ENCODE data around the gene ZNF385A. TPM values are rescaled to one million over a fixed set of nuclear protein-coding genes. Genes with fewer than 3 reads are reported as not detected.

Gene ZNF385A
- total and polyA plus RNA-seq, 2 of the 4 experiments (the other 2 are of a cell fraction) = 0.36 to 2.5 TPM

DNA sequence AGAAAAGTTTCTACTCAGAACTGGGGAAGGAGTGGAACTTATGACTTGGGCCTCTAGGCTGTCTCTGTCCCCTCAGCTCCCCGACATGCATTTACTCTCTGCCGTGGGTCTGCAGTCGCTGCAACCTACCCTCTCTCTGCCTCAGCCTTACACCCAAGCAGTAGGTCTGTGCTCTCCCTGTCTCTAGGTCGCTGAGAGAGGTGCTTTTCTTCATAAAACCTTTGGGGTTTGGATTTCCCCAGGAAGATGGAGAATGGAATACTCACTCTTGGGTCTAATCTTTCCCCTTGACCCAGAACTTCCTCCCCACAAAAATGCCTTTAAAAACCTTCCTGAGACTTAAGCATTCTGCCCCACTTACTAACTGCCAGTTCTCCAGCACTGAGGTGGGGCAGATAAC, 33.2 kb downstream of the ZNF385A start:
- no peaks in the 10 kb centered on the region for H4K20me1 ChIP-seq (ENCODE audit: insufficient read depth, low read length)
- no peaks in the 10 kb centered on the region for H3K27me3 ChIP-seq (ENCODE audit: control insufficient read depth, insufficient read depth, low read length)
- intact Hi-C loops (cut with micrococcal nuclease) (no loop called here), dilution Hi-C loops (cut with HindIII; ENCODE audit: low sequenced_read_pairs, unreplicated experiment) (no loop called here), in situ Hi-C loops (cut with MboI; ENCODE audit: low sequenced_read_pairs) (no loop called here)
- ChIA-PET POLR2A (ENCODE audit: unreplicated experiment) (no interaction called here), CTCF (interaction anchor here (0.8 kb wide), 1 partner anchor 10 kb away, joined by 3 read pairs; no protein-coding TSS in a partner anchor)
- TF ChIP-seq RAD21 (IDR thresholded peaks at IDR 0.05; ENCODE audit: low read length) (no peak), NFE2L2 (IDR thresholded peaks at IDR 0.05; ENCODE audit: low read depth, low read length) (no peak), RFX5 (IDR thresholded peaks at IDR 0.05; ENCODE audit: low read depth, low read length) (no peak)
- no peak overlapping the region for H4K91ac ChIP-seq (ENCODE audit: insufficient read depth, low read depth, low read length)
- peaks cover 8% of the 10 kb centered on the region; the same call in 1 of the 2 replicates for H3K9me1 ChIP-seq (ENCODE audit: insufficient read depth, low read length)
- peaks cover 21% of the 10 kb centered on the region for H3K4me1 ChIP-seq (ENCODE audit: control insufficient read depth, insufficient read depth, low read length)
- H3K4me3 ChIP-seq (ENCODE audit: insufficient read depth, low read depth, low read length) = no peak overlapping the region
- H3K36me3 ChIP-seq (ENCODE audit: control insufficient read depth, insufficient read depth, low read length) = peaks cover 40% of the 10 kb centered on the region
- ATAC-seq (ENCODE audit: low read depth) (no peak), DNase-seq (no peak)
- H3K4me2 ChIP-seq (ENCODE audit: low read depth, low read length) = no peak overlapping the region
- H3K27ac ChIP-seq (ENCODE audit: insufficient read depth, low read length) = no peak overlapping the region
- no peak overlapping the region for H4K5ac ChIP-seq (ENCODE audit: low read depth, low read length)
- no peaks in the 10 kb centered on the region for H3K9me3 ChIP-seq (ENCODE audit: control insufficient read depth, insufficient read depth, low read length)
- H4K8ac ChIP-seq (ENCODE audit: low read depth in 2 of 2, low read length in 2 of 2) = no peak overlapping the region; a peak in 1 of 4 replicates
- no peak overlapping the region for H3K14ac ChIP-seq (replicated peaks; ENCODE audit: low read depth, low read length)
- no peak overlapping the region for H2AFZ ChIP-seq (replicated peaks; ENCODE audit: low read length, poor library complexity)
- no peak overlapping the region for H3K56ac ChIP-seq (ENCODE audit: extremely low read depth, insufficient read depth, low read length)
- no peak overlapping the region for H2BK5ac ChIP-seq (ENCODE audit: low read depth, low read length, poor library complexity, severe bottlenecking)
- no peak overlapping the region for H3K23ac ChIP-seq (ENCODE audit: low read depth, low read length)
- WGBS, 2 experiments (ENCODE audit: extremely low coverage in 2 of 2, insufficient read length in 1 of 2) = no CpG with 5 or more reads among the region's 4 CpGs
- H2AK5ac ChIP-seq (ENCODE audit: low read depth, low read length) = no peak overlapping the region
- no peak overlapping the region for H2BK15ac ChIP-seq (ENCODE audit: low read depth, low read length)
- H3K79me1 ChIP-seq (ENCODE audit: low read depth in 1 of 2, low read length in 2 of 2) = 0 out of 4 replicates have a peak, but pooled peaks cover 0 to 3% of the 10 kb centered on the region in 2 experiments
- no peak overlapping the region for H2BK20ac ChIP-seq (ENCODE audit: low read depth, low read length)
- no peak overlapping the region for H2AK9ac ChIP-seq (replicated peaks; ENCODE audit: low read depth, low read length, poor library complexity)
- H3K4ac ChIP-seq (ENCODE audit: low read depth, low read length) = no peak overlapping the region
- BruUV-seq (replicated peaks) = TSS peak; percentile 91
- no peak overlapping the region for H3K18ac ChIP-seq (ENCODE audit: low read depth, low read length)
- H3K9ac ChIP-seq (ENCODE audit: low read depth, low read length) = no peak overlapping the region
- no peak overlapping the region for H2BK120ac ChIP-seq (ENCODE audit: low read depth, low read length)
